K562 (cell line): ENCODE measurements around the gene ATG7. TPM values are rescaled to one million over a fixed set of nuclear protein-coding genes. Genes with fewer than 3 reads are reported as not detected.

Source experiments
- BACH1 ChIP-seq: fragments of 200-800 bp; sonication (Bioruptor generic); IDR thresholded peaks from 2 replicates; pipeline ENCODE4 v1.6.1; 2016; ENCODE audit warnings: missing genetic modification characterization, missing compliant biosample characterization
- BDP1 ChIP-seq: IDR thresholded peaks from 3 replicates; pipeline ENCODE4 v1.6.1; 2011; ENCODE audit not compliant: insufficient read length, insufficient read depth
- BRF1 ChIP-seq: IDR thresholded peaks from 3 replicates; pipeline ENCODE4 v1.6.1; 2011; ENCODE audit warnings: borderline replicate concordance, mild to moderate bottlenecking; ENCODE audit not compliant: insufficient read length; ENCODE audit errors: extremely low read depth
- CHD1 ChIP-seq: fragments of 200-600 bp; sonication (generic); IDR thresholded peaks from one replicate; pipeline ENCODE4 v1.6.1; 2012; ENCODE audit warnings: mild to moderate bottlenecking, moderate library complexity, low read length, inconsistent platforms
- CHD4 ChIP-seq: fragments of 200-600 bp; sonication (generic); IDR thresholded peaks from 3 replicates; pipeline ENCODE4 v1.6.1; 2012; ENCODE audit warnings: low read depth, mild to moderate bottlenecking, mixed read lengths, low read length, inconsistent platforms; ENCODE audit not compliant: insufficient read depth, insufficient replicate concordance, poor library complexity, severe bottlenecking
- NFXL1 ChIP-seq: fragments of 450-650 bp; formaldehyde crosslinking; IDR thresholded peaks from 2 replicates; pipeline ENCODE4 v1.4.0; 2021; ENCODE audit warnings: mild to moderate bottlenecking
- RBM39 ChIP-seq: fragments of 200-400 bp; formaldehyde crosslinking; optimal IDR thresholded peaks from 2 replicates; pipeline ENCODE3; 2018; ENCODE audit warnings: low read depth, low read length
- SP2 ChIP-seq: IDR thresholded peaks from 2 replicates; pipeline ENCODE4 v1.6.1; 2011; ENCODE audit warnings: mild to moderate bottlenecking, low read depth, low read length, moderate library complexity; ENCODE audit not compliant: poor library complexity, severe bottlenecking; ENCODE audit errors: extremely low read depth
- TFAM ChIP-seq: fragments of 250-450 bp; sonication (Bioruptor Pico); conservative IDR thresholded peaks from 2 replicates; pipeline ENCODE4 v1.5.0; 2021; ENCODE audit warnings: mild to moderate bottlenecking, moderate library complexity
- XRCC4 ChIP-seq: IDR thresholded peaks from one replicate; pipeline ENCODE4 v1.6.1; 2011; ENCODE audit not compliant: insufficient read depth, insufficient read length; ENCODE audit errors: extremely low read depth
- ZFP1 ChIP-seq: fragments of 450-650 bp; formaldehyde crosslinking; IDR thresholded peaks from 2 replicates; pipeline ENCODE4 v1.4.0; 2020; ENCODE audit warnings: mild to moderate bottlenecking, mixed read lengths
- ZNF766 ChIP-seq: fragments of 200-800 bp; sonication (Bioruptor generic); conservative IDR thresholded peaks from 2 replicates; pipeline ENCODE4 v1.6.1; 2016; ENCODE audit warnings: missing genetic modification characterization, missing compliant biosample characterization
- ZNF778 ChIP-seq: fragments of 450-650 bp; formaldehyde crosslinking; IDR thresholded peaks from 2 replicates; pipeline ENCODE4 v1.4.0; 2020; ENCODE audit warnings: mild to moderate bottlenecking, moderate library complexity
- ZZZ3 ChIP-seq: fragments of 450-650 bp; IDR thresholded peaks from 2 replicates; pipeline ENCODE4 v1.6.1; 2016; ENCODE audit warnings: antibody characterized with exemption, mild to moderate bottlenecking, moderate library complexity
- polyA plus RNA-seq, 8 experiments: library from polyadenylated mRNA; depleted of rRNA in 4 of 8; stranded (reverse) in 5 of 8; unstranded in 3 of 8; fragments of >200 nt; fragmentation: Nextera tagmentation in 2 of 8; fragmentation: Illumina TruSeq in 1 of 8; extraction: Ambion mirVana in 2 of 8; extraction: Trizol in 1 of 8; gene quantifications; 2 replicates each; pipeline versions ENCODE4 v1.2.1 to v1.2.3, GENCODE V29; 2011 to 2014; ENCODE audit warnings: inconsistent platforms in 1 of 8, missing spikeins in 1 of 8
- total RNA-seq, 7 experiments: library from RNA; depleted of rRNA in 6 of 7; stranded (reverse); fragments of >200 nt in 6 of 7; fragmentation: Illumina TruSeq in 2 of 7; extraction: Trizol in 2 of 7; gene quantifications; 2 replicates each; pipeline versions ENCODE4 v1.2.1 to v1.2.3, GENCODE V29; 2011 to 2021; ENCODE audit warnings: low replicate concordance in 1 of 7
- TF ChIP-seq, protein P1 (sequence below), 2 experiments: fragments of 450-650 bp; conservative IDR thresholded peaks; 2 replicates each; pipeline ENCODE4 v1.6.1; 2017; ENCODE audit warnings: mild to moderate bottlenecking in 2 of 2, moderate library complexity in 2 of 2
- TF ChIP-seq, protein P2 (sequence below): fragments of 450-650 bp; IDR thresholded peaks from 2 replicates; pipeline ENCODE4 v1.6.1; 2018; ENCODE audit not compliant: partially characterized antibody
- TF ChIP-seq, protein P3 (sequence below): sonication (generic); IDR thresholded peaks from 2 replicates; pipeline ENCODE4 v1.6.1; 2016
- TF ChIP-seq, protein P4 (sequence below): fragments of 450-650 bp; formaldehyde crosslinking; IDR thresholded peaks from 2 replicates; pipeline ENCODE4 v1.4.0; 2020; ENCODE audit warnings: mild to moderate bottlenecking, moderate library complexity

The ATG7 gene
- total and polyA plus RNA-seq, 9 of the 15 experiments (the other 6 are each of a cell fraction or from before 2014, with no cell fraction given) = 18.3 to 45.3 (median 33.6) TPM

DNA sequence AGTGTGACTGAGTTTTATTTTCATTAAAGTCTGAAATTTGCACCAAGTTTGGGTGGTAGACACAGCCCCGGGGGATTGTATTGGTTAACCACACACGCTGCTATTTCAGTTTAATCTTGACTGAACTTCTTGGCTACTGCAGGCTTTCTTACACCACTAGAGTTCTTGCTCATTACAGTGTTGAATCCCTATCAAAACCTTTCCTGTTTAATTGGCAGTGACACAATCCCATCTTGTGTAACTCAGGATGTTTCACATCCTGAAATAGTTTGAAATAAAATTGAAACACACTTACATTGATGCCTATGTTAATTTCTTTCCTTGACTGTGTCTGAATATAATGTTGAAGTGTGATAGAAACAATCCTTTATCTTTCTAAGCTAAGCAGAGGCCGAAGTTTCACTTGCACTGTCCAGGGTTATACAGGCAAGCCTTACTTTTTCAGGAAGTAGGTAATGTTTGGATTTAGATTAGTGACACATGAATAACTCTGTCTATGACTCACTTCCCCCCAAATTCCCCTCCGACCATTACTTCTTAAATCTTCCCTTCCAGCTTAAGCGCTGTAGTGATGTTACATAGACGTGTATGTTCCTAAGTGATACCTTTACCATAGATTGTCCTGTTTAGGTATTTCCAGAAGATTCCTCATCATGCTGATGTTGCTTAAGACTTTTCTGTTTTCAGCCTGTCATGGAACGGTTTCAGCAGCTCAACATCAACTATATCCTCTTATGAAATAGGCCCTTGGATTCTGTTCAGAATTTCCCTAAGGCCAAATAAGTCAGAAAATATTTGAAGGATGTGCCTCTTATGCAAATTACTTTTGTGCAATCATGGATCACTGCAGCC lies 16.8 kb downstream of the ATG7 start (continued):
- TF ChIP-seq CHD4 (peak; percentile 31), RBM39 (no peak), ZZZ3 (no peak), ZNF778 (CRISPR knock-in tag) (no peak), BDP1 (no peak), ZFP1 (CRISPR knock-in tag) (no peak), SP2 (no peak), ZNF766 (CRISPR knock-in tag) (0 out of 2 replicates have a peak, but pooled peaks have one; percentile 33), XRCC4 (no peak), CHD1 (no peak), BACH1 (no peak), TFAM (CRISPR knock-in tag) (no peak), BRF1 (no peak), NFXL1 (CRISPR knock-in tag) (no peak)
- TF ChIP-seq, protein P1, sequence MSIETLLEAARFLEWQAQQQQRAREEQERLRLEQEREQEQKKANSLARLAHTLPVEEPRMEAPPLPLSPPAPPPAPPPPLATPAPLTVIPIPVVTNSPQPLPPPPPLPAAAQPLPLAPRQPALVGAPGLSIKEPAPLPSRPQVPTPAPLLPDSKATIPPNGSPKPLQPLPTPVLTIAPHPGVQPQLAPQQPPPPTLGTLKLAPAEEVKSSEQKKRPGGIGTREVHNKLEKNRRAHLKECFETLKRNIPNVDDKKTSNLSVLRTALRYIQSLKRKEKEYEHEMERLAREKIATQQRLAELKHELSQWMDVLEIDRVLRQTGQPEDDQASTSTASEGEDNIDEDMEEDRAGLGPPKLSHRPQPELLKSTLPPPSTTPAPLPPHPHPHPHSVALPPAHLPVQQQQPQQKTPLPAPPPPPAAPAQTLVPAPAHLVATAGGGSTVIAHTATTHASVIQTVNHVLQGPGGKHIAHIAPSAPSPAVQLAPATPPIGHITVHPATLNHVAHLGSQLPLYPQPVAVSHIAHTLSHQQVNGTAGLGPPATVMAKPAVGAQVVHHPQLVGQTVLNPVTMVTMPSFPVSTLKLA (conservative IDR thresholded peaks at IDR 0.05) = peak in 1 of 2 experiments; percentile 44; a peak in 1 of 4 replicates
- TF ChIP-seq, protein P2, sequence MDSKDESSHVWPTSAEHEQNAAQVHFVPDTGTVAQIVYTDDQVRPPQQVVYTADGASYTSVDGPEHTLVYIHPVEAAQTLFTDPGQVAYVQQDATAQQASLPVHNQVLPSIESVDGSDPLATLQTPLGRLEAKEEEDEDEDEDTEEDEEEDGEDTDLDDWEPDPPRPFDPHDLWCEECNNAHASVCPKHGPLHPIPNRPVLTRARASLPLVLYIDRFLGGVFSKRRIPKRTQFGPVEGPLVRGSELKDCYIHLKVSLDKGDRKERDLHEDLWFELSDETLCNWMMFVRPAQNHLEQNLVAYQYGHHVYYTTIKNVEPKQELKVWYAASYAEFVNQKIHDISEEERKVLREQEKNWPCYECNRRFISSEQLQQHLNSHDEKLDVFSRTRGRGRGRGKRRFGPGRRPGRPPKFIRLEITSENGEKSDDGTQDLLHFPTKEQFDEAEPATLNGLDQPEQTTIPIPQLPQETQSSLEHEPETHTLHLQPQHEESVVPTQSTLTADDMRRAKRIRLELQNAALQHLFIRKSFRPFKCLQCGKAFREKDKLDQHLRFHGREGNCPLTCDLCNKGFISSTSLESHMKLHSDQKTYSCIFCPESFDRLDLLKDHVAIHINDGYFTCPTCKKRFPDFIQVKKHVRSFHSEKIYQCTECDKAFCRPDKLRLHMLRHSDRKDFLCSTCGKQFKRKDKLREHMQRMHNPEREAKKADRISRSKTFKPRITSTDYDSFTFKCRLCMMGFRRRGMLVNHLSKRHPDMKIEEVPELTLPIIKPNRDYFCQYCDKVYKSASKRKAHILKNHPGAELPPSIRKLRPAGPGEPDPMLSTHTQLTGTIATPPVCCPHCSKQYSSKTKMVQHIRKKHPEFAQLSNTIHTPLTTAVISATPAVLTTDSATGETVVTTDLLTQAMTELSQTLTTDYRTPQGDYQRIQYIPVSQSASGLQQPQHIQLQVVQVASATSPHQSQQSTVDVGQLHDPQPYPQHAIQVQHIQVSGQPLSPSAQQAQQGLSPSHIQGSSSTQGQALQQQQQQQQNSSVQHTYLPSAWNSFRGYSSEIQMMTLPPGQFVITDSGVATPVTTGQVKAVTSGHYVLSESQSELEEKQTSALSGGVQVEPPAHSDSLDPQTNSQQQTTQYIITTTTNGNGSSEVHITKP = peak; percentile 42
- TF ChIP-seq, protein P3, sequence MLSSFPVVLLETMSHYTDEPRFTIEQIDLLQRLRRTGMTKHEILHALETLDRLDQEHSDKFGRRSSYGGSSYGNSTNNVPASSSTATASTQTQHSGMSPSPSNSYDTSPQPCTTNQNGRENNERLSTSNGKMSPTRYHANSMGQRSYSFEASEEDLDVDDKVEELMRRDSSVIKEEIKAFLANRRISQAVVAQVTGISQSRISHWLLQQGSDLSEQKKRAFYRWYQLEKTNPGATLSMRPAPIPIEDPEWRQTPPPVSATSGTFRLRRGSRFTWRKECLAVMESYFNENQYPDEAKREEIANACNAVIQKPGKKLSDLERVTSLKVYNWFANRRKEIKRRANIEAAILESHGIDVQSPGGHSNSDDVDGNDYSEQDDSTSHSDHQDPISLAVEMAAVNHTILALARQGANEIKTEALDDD = peak; percentile 82
- TF ChIP-seq, protein P4, sequence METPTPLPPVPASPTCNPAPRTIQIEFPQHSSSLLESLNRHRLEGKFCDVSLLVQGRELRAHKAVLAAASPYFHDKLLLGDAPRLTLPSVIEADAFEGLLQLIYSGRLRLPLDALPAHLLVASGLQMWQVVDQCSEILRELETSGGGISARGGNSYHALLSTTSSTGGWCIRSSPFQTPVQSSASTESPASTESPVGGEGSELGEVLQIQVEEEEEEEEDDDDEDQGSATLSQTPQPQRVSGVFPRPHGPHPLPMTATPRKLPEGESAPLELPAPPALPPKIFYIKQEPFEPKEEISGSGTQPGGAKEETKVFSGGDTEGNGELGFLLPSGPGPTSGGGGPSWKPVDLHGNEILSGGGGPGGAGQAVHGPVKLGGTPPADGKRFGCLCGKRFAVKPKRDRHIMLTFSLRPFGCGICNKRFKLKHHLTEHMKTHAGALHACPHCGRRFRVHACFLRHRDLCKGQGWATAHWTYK (CRISPR knock-in tag) = no peak
